Peyer's patch (tissue), 4 donors: ENCODE data around the gene KAZN.

Experiments used
- POLR2A ChIP-seq, 2 donors: fragments of 450-650 bp; IDR thresholded peaks; one replicate each; pipeline ENCODE4 v1.5.1; 2017; ENCODE audit warnings: antibody characterized with exemption in 2 of 2, mild to moderate bottlenecking in 2 of 2, moderate library complexity in 2 of 2
- TF ChIP-seq, protein P1 (sequence below), 6 experiments: fragments of 450-650 bp in 4 of 6; fragments of 200-600 bp in 2 of 6; sonication (generic) in 1 of 6; IDR thresholded peaks; one replicate each; pipeline ENCODE4 v1.5.1; 2017 to 2019; ENCODE audit warnings: antibody characterized with exemption in 6 of 6, mild to moderate bottlenecking in 3 of 6, moderate library complexity in 1 of 6

DNA sequence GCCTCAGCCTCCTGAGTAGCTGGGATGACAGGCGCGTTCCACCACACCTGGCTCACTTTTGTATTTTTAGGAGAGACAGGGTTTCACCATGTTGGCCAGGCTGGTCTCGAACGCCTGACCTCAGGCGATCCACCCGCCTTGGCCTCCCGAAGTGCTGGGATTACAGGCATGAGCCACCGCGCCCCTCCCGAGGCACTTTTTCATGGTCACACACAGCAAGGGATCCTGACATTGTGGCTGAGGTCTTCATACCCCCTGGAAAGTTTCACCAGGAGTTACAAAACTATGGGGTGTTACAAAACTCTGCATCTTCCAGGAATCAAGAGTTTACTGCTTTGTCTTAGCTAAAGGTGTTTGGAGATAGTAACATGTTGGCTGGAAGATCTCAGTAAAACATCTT is 320.8 kb downstream of the KAZN start:
- TF ChIP-seq, protein P1, sequence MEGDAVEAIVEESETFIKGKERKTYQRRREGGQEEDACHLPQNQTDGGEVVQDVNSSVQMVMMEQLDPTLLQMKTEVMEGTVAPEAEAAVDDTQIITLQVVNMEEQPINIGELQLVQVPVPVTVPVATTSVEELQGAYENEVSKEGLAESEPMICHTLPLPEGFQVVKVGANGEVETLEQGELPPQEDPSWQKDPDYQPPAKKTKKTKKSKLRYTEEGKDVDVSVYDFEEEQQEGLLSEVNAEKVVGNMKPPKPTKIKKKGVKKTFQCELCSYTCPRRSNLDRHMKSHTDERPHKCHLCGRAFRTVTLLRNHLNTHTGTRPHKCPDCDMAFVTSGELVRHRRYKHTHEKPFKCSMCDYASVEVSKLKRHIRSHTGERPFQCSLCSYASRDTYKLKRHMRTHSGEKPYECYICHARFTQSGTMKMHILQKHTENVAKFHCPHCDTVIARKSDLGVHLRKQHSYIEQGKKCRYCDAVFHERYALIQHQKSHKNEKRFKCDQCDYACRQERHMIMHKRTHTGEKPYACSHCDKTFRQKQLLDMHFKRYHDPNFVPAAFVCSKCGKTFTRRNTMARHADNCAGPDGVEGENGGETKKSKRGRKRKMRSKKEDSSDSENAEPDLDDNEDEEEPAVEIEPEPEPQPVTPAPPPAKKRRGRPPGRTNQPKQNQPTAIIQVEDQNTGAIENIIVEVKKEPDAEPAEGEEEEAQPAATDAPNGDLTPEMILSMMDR (IDR thresholded peaks at IDR 0.05) = no peak
- no peak for TF ChIP-seq POLR2A (IDR thresholded peaks at IDR 0.05)
